ENCODE measurements around the gene TMTC3. TPM values are rescaled to one million over a fixed set of nuclear protein-coding genes. Genes with fewer than 3 reads are reported as not detected.

TMTC3 gene
- total RNA-seq, 6 donors from 2014 or later, result 4.2 to 18.3 (median 15.3) TPM

DNA sequence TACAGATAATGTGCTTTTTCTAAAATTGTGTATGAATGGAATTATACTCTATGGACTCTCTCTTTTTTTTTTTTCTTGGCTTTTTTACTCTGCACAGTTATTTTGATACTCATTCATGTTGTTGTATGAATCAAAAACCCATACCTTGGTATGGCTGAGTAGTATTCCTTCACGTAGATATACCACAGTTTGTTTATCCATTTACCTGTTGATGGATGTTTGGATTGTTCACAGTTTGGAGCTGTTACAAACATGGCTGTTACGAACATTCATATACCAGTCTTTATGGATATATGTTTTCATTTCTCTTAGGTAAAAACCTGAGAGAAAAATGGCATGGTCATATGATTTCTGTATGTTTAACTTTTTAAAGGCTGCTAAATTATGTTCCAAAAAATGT, 43.2 kb downstream of the TMTC3 start:
- ATAC-seq (ENCODE audit: low FRiP score in 2 of 2) (no peak), DNase-seq (no peak)
- TF ChIP-seq POLR2AphosphoS5 (IDR thresholded peaks at IDR 0.05), result no peak
- no peak for TF ChIP-seq EP300 (IDR thresholded peaks at IDR 0.05)
- no peak for TF ChIP-seq POLR2A (IDR thresholded peaks at IDR 0.05)
- TF ChIP-seq, protein P1, sequence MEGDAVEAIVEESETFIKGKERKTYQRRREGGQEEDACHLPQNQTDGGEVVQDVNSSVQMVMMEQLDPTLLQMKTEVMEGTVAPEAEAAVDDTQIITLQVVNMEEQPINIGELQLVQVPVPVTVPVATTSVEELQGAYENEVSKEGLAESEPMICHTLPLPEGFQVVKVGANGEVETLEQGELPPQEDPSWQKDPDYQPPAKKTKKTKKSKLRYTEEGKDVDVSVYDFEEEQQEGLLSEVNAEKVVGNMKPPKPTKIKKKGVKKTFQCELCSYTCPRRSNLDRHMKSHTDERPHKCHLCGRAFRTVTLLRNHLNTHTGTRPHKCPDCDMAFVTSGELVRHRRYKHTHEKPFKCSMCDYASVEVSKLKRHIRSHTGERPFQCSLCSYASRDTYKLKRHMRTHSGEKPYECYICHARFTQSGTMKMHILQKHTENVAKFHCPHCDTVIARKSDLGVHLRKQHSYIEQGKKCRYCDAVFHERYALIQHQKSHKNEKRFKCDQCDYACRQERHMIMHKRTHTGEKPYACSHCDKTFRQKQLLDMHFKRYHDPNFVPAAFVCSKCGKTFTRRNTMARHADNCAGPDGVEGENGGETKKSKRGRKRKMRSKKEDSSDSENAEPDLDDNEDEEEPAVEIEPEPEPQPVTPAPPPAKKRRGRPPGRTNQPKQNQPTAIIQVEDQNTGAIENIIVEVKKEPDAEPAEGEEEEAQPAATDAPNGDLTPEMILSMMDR (IDR thresholded peaks at IDR 0.05), result no peak
- H3K36me3 ChIP-seq, result peaks cover 0 to 15% (median 6%) of the 10 kb centered on the region in 4 donors
- no peaks in the 10 kb centered on the region for H3K4me1 ChIP-seq
- H3K27ac ChIP-seq, result no peak overlapping the region
- WGBS, 2 donors, result 96 to 99% methylated on average over 2 of the region's 2 CpGs
- no peaks in the 10 kb centered on the region for H3K27me3 ChIP-seq
- no peak overlapping the region for H3K4me3 ChIP-seq
- H3K9me3 ChIP-seq, result no peaks in the 10 kb centered on the region

DNA sequence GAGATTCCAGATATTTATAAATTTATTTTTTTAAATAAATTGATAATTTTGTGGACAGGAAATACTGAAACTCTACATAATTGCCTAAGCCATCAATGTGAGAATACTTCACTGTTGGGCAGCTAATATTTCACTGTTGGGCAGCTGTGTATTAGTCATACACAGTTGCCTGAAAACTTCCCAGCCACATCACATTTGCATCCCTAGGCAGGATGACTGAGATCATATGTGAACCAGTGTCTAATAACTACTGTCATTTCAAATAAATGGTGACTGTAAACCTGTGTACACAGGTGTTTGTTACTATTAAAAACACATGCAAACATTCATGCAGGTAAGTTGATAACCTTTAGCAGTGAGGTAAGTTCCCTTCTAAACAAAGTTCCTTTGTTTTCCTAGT, 43.9 kb downstream of the TMTC3 start:
- Histone ChIP-seq H3K27me3 (no peaks in the 10 kb centered on the region), H3K4me1 (no peaks in the 10 kb centered on the region), H3K9me3 (no peaks in the 10 kb centered on the region), H3K4me3 (no peak overlapping the region), H3K36me3 (peaks cover 0 to 14% (median 6%) of the 10 kb centered on the region in 4 donors), H3K27ac (no peak overlapping the region)
- DNase-seq (no peak), ATAC-seq (ENCODE audit: low FRiP score in 2 of 2) (no peak)
- no peak for TF ChIP-seq EP300 (IDR thresholded peaks at IDR 0.05)
- no peak for TF ChIP-seq POLR2A (IDR thresholded peaks at IDR 0.05)

DNA sequence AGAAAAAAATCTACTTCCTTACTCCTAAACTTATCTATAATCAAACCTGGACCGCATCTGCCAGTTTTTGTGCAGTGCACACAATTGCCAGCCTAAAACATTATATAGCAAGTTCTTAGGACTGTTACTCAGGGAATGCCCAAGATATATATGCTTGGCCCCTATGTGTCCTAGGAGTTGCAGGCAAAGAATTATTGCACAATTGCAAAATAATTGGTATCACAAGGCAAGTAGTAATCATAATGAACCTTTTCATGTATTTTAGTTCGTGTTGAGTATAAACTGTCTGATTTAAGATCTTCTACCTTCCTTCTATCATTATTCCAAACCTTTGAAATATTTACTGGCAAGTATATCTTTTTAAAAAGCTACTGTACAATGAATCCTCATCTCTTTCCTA, 45.5 kb downstream of the TMTC3 start:
- Histone ChIP-seq H3K9me3 (no peaks in the 10 kb centered on the region), H3K4me3 (no peak overlapping the region), H3K4me1 (no peaks in the 10 kb centered on the region), H3K27ac (no peak overlapping the region), H3K36me3 (peaks cover 0 to 16% (median 4%) of the 10 kb centered on the region in 4 donors), H3K27me3 (no peaks in the 10 kb centered on the region)
- DNase-seq (no peak), ATAC-seq (ENCODE audit: low FRiP score in 2 of 2) (no peak)
- TF ChIP-seq POLR2AphosphoS5 (IDR thresholded peaks at IDR 0.05) (no peak), POLR2A (IDR thresholded peaks at IDR 0.05) (no peak)
- WGBS, 2 donors, result 90 to 98% methylated on average over 2 of the region's 2 CpGs

DNA sequence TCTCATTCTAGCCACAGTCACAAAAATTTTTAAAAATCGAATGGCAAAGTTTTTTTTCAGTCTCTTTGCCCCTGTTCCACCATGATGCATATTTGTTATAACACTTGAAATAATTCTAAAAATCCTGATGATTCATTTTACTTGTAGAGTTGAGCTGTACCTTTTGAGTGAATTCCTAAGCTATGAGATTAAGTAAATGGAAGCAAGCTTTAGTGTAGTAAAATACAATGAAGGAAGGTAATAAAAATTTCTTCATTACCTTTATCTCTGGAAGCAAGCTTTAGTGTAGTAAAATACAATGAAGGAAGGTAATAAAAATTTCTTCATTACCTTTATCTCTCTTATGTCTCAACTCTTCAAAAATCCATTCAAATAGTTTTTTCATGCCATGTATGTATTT, 46.1 kb downstream of the TMTC3 start:
- Histone ChIP-seq H3K9me3 (no peaks in the 10 kb centered on the region), H3K36me3 (peaks cover 0 to 15% (median 4%) of the 10 kb centered on the region in 4 donors), H3K4me1 (no peaks in the 10 kb centered on the region), H3K27me3 (no peaks in the 10 kb centered on the region), H3K27ac (no peak overlapping the region), H3K4me3 (no peak overlapping the region)
- ATAC-seq (ENCODE audit: low FRiP score in 2 of 2) (no peak), DNase-seq (no peak)
- TF ChIP-seq POLR2AphosphoS5 (IDR thresholded peaks at IDR 0.05) (no peak), EP300 (IDR thresholded peaks at IDR 0.05) (no peak)
- TF ChIP-seq, protein P1 (IDR thresholded peaks at IDR 0.05), result no peak
- WGBS, 2 donors, result 80 to 83% methylated on average over 1 of the region's 1 CpG

DNA sequence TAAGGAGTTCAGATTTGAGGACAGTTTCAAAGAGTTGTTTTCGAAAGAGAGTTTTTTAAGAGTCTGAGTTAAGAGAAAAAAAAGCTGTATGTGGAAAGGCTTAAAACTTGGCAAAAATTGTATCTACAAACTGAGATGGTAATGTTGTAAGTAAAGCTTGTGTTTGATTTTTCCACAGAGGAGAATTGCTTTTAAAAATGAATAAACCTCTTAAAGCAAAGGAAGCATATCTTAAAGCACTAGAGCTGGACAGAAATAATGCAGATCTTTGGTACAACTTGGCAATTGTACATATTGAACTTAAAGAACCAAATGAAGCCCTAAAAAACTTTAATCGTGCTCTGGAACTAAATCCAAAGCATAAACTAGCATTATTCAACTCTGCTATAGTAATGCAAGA, 50.3 kb downstream of the TMTC3 start:
- no peak for ATAC-seq (ENCODE audit: low FRiP score in 2 of 2)
- no peaks in the 10 kb centered on the region for H3K27me3 ChIP-seq
- H3K9me3 ChIP-seq, result no peaks in the 10 kb centered on the region
- TF ChIP-seq POLR2AphosphoS5 (IDR thresholded peaks at IDR 0.05), result no peak
- no peak for TF ChIP-seq POLR2A (IDR thresholded peaks at IDR 0.05)
- TF ChIP-seq, protein P1 (IDR thresholded peaks at IDR 0.05), result no peak
- no peak for TF ChIP-seq EP300 (IDR thresholded peaks at IDR 0.05)
- H3K4me3 ChIP-seq, result no peak overlapping the region
- no peak overlapping the region for H3K27ac ChIP-seq
- 56 to 59% methylated on average over 2 of the region's 2 CpGs for whole genome bisulfite sequencing, 2 donors
- DNase-seq, result no peak
- no peaks in the 10 kb centered on the region for H3K4me1 ChIP-seq
- H3K36me3 ChIP-seq, result peaks cover 0 to 30% (median 9%) of the 10 kb centered on the region in 4 donors

DNA sequence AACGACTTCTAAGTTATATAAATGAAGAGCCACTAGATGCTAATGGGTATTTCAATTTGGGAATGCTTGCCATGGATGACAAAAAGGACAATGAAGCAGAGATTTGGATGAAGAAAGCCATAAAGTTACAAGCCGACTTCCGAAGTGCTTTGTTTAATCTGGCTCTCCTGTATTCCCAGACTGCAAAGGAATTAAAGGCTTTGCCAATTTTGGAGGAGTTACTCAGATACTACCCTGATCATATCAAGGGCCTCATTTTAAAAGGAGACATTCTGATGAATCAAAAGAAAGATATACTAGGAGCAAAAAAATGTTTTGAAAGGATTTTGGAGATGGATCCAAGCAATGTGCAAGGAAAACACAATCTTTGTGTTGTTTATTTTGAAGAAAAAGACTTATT, 52.8 kb downstream of the TMTC3 start:
- H3K27ac ChIP-seq, result no peak overlapping the region
- H3K4me1 ChIP-seq, result no peaks in the 10 kb centered on the region
- no peak overlapping the region for H3K4me3 ChIP-seq
- ATAC-seq (ENCODE audit: low FRiP score in 2 of 2) (no peak), DNase-seq (no peak)
- H3K36me3 ChIP-seq, result peaks cover 0 to 30% (median 9%) of the 10 kb centered on the region in 4 donors
- H3K27me3 ChIP-seq, result no peaks in the 10 kb centered on the region
- TF ChIP-seq EP300 (IDR thresholded peaks at IDR 0.05) (no peak), POLR2AphosphoS5 (IDR thresholded peaks at IDR 0.05) (no peak), POLR2A (IDR thresholded peaks at IDR 0.05) (no peak)
- TF ChIP-seq, protein P1 (IDR thresholded peaks at IDR 0.05), result no peak
- H3K9me3 ChIP-seq, result no peaks in the 10 kb centered on the region
- WGBS, 2 donors, result 79 to 85% methylated on average over 3 of the region's 3 CpGs

All from upper lobe of left lung (tissue), 6 donors.